Prostate gland (tissue), 2 donors: ENCODE results near the gene EFCAB9. TPM values are rescaled to one million over a fixed set of nuclear protein-coding genes. Genes with fewer than 3 reads are reported as not detected.
A peak's percentile ranks its signal among the peaks of the same experiment; 100 is the strongest.

ENCODE experiments used
- DNase-seq: peaks from one replicate; pipeline ENCODE4 v3.0.0-alpha.2; 2019; ENCODE audit warnings: low spot score
- H3K27ac ChIP-seq, 2 donors: fragments of 200-600 bp; sonication (generic); 2 replicates each; pipeline ENCODE4 v1.5.1; 2017 to 2019
- H3K27me3 ChIP-seq: fragments of 200-600 bp; sonication (generic); replicated peaks from 2 replicates; pipeline ENCODE4 v1.5.1; 2019; ENCODE audit not compliant: insufficient read depth
- H3K36me3 ChIP-seq, 2 donors: fragments of 200-600 bp; sonication (generic); 1 replicate in 1 of 2; 2 replicates in 1 of 2; pipeline versions ENCODE4 v1.5.1 to v1.8.1; 2017 to 2019
- H3K4me1 ChIP-seq: fragments of 200-600 bp; sonication (generic); replicated peaks from 2 replicates; pipeline ENCODE4 v1.5.1; 2019
- H3K4me3 ChIP-seq, 2 donors: fragments of 200-600 bp; sonication (generic); 2 replicates each; pipeline ENCODE4 v1.5.1; 2017 to 2019
- H3K9me3 ChIP-seq: fragments of 200-600 bp; sonication (generic); 2 replicates; pipeline ENCODE4 v1.5.1; 2017
- CTCF ChIP-seq, 4 experiments: fragments of 200-600 bp in 2 of 4; fragments of 450-650 bp in 2 of 4; sonication (generic) in 2 of 4; IDR thresholded peaks; 1 replicate in 3 of 4; 2 replicates in 1 of 4; pipeline ENCODE4 v1.5.1; 2016 to 2019; ENCODE audit warnings: antibody characterized with exemption in 4 of 4, mild to moderate bottlenecking in 2 of 4, moderate library complexity in 2 of 4
- POLR2A ChIP-seq: fragments of 450-650 bp; IDR thresholded peaks from one replicate; pipeline ENCODE4 v1.6.1; 2016; ENCODE audit warnings: antibody characterized with exemption, mild to moderate bottlenecking
- POLR2AphosphoS5 ChIP-seq: sonication (generic); formaldehyde crosslinking; IDR thresholded peaks from one replicate; pipeline ENCODE4 v1.6.1; 2017; ENCODE audit warnings: antibody characterized with exemption
- WGBS: methylation state at CpG from one replicate; pipeline ENCODE4 v1.1.5; 2018; 5-methylcytosine and 5-hydroxymethylcytosine counted together
- intact Hi-C: fragments of 100-400 bp; cut with DNase I; formaldehyde crosslinking; loops from one replicate; pipeline ENCODE4 v1.14.2; 2022
- total RNA-seq, 2 donors: library from RNA; depleted of rRNA; stranded (reverse); fragments of >200 nt; gene quantifications; one replicate each; pipeline ENCODE4 v1.1.0, GENCODE V29; 2016

EFCAB9 gene
- total RNA-seq, 2 donors from 2014 or later: not detected

DNA sequence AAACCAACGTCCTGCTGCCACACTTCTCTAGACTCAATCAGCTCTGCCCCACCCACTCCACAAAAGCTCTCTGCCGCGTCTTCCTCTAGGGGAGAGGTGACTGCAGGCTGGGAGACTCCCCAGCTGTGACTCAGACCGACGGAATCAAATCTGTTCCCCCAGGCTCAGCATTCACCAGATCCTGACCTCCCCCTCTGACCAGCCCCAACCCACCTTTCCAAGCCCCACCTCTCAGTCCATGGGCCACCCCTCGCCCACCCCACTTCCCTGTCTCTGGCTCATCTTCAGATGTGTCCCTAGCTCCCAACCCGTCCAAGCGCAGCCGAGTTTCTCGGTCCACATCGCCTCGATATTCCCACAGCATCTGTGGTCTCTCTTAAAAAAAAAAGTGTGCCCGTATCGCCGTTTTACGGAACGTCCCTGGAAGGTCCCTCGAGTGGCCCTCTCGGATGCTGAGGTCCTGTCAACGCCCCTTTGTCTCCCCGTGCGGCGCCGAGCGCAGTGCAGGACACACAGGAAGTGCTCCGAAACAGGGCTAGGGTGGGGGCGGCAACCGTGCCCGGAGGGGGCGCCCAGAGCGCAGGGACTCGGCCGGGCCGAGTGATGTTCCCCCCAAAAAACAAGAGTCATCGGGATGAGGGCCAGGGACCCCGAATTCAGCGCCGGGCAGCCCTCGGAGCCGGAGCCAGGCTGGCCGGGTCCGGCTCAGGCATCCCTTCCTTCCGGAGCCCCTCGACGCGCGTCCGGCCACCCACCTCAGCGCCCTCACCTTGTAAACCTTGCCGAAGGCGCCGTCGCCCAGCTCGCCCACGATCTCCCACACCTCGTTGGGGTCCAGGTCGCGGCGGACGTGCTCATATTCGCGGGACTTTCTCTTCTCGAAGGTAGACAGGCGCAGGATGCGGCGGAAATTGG lies 6.6 kb upstream of the EFCAB9 start:
- intact Hi-C loops: loop anchor here (1.0 to 5.0 kb wide), 4 partner anchors 80 to 275 kb away; partner anchors contain the start of gene UBTD2
- H3K4me3 ChIP-seq: peak overlapping the region; percentile 70 to 86
- peak; percentile 19 for DNase-seq
- H3K9me3 ChIP-seq: no peaks in the 10 kb centered on the region
- TF ChIP-seq CTCF (IDR thresholded peaks at IDR 0.05): no peak
- TF ChIP-seq POLR2A: no peak
- TF ChIP-seq POLR2AphosphoS5: no peak
- H3K27ac ChIP-seq: peak overlapping the region; percentile 73 to 84
- H3K4me1 ChIP-seq: no peaks in the 10 kb centered on the region
- H3K36me3 ChIP-seq: no peaks in the 10 kb centered on the region
- under 1% methylated on average over 56 of the region's 66 CpGs for WGBS
- H3K27me3 ChIP-seq: no peaks in the 10 kb centered on the region

- intact Hi-C loops: loop anchor here (5.0 kb wide), 3 partner anchors 94 to 276 kb away; partner anchors contain the start of gene UBTD2
- under 1% methylated on average over 64 of the region's 102 CpGs for WGBS
Measured at GRCh38 chr5:172188033-172188892, 5.7 kb upstream of the EFCAB9 start, which contains the start of gene STK10. Gene STK10 (minus strand): TSS chr5:172188224. CDS start chr5:172188042, 182 bp downstream.

GRCh38 chr5:172188893-172189692 lies 4.9 kb upstream of the EFCAB9 start:
- TF ChIP-seq POLR2AphosphoS5 (no peak), CTCF (IDR thresholded peaks at IDR 0.05) (no peak)
- Histone ChIP-seq H3K36me3 (no peaks in the 10 kb centered on the region), H3K4me3 (peak overlapping the region; percentile 70 to 86), H3K9me3 (no peaks in the 10 kb centered on the region), H3K27ac (peak overlapping the region in 1 of 2 donors; percentile 73), H3K4me1 (no peaks in the 10 kb centered on the region), H3K27me3 (no peaks in the 10 kb centered on the region)
- DNase-seq: no peak
- intact Hi-C loops: loop anchor here (5.0 kb wide), 3 partner anchors 93 to 277 kb away; partner anchors contain the start of gene UBTD2
- WGBS: 45% methylated on average over 30 of the region's 30 CpGs

More at GRCh38 chr5:172188033-172188892, 5.7 kb upstream of the EFCAB9 start, which contains the start of gene STK10:
- no peaks in the 10 kb centered on the region for H3K27me3 ChIP-seq
- TF ChIP-seq POLR2A: peak; percentile 61
- TF ChIP-seq POLR2AphosphoS5: peak; percentile 28
- TF ChIP-seq CTCF (IDR thresholded peaks at IDR 0.05): peak; percentile 48 to 93 (median 79)
- peak within 1 kb of the TSS; percentile 70 to 86 for H3K4me3 ChIP-seq
- H3K4me1 ChIP-seq: no peaks in the 10 kb centered on the region
- peak; percentile 87 for DNase-seq
- no peaks in the 10 kb centered on the region for H3K9me3 ChIP-seq
- H3K36me3 ChIP-seq: no peaks in the 10 kb centered on the region
- peak within 1 kb of the TSS; percentile 73 to 84 for H3K27ac ChIP-seq

- Histone ChIP-seq H3K36me3 (no peaks in the 10 kb centered on the region), H3K27ac (no peak overlapping the region), H3K4me1 (no peaks in the 10 kb centered on the region), H3K9me3 (no peaks in the 10 kb centered on the region), H3K4me3 (no peak overlapping the region), H3K27me3 (no peaks in the 10 kb centered on the region)
- no peak for DNase-seq
- TF ChIP-seq POLR2A (no peak), POLR2AphosphoS5 (no peak), CTCF (IDR thresholded peaks at IDR 0.05) (no peak)
- intact Hi-C loops: loop anchor here (5.0 kb wide), 3 partner anchors 93 to 277 kb away; partner anchors contain the start of gene UBTD2
- 77% methylated on average over 3 of the region's 3 CpGs for WGBS
Measured at GRCh38 chr5:172189693-172190296, 4.2 kb upstream of the EFCAB9 start.
